Stimulated activated CD8-positive, alpha-beta memory T cell treated with anti-CD3 and anti-CD28 coated beads, Interleukin-7, amount 100 ng/mL, for 1 hour (primary cell): ENCODE data around the gene LYPD5.

Experiments used
- DNase-seq, 2 donors: peaks; one replicate each; pipeline ENCODE4 v3.0.0-alpha.2; 2020; ENCODE audit warnings: low read depth in 2 of 2

LYPD5 gene

DNA sequence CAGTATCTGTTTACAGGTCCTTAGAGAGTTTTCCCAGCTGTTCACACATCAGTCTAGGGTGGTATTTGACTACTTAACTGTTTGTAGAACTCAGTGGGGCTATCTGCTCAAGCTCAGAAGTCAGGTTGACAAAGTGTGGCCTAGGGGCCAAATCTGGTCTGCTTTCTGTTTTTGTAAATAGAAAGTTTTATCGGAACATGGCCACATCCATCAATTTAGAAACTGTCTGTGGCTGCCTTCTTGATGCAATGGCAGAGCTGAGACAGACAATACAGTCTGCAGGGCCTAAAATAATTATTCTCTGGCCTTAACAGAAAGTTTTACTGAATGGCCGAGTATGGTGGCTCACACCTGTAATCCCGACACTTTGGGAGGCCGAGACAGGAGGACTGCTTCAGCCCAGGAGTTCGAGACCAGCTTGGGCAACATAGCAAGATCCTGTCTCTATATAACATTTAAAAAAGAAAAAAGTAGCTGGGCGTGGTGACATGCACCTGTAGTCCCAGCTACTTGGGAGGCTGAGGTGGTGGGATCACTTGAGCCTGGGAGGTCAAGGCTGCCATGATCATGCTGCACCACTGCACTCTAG is 49.9 kb downstream of the LYPD5 start:
- DNase-seq, result no peak

DNA sequence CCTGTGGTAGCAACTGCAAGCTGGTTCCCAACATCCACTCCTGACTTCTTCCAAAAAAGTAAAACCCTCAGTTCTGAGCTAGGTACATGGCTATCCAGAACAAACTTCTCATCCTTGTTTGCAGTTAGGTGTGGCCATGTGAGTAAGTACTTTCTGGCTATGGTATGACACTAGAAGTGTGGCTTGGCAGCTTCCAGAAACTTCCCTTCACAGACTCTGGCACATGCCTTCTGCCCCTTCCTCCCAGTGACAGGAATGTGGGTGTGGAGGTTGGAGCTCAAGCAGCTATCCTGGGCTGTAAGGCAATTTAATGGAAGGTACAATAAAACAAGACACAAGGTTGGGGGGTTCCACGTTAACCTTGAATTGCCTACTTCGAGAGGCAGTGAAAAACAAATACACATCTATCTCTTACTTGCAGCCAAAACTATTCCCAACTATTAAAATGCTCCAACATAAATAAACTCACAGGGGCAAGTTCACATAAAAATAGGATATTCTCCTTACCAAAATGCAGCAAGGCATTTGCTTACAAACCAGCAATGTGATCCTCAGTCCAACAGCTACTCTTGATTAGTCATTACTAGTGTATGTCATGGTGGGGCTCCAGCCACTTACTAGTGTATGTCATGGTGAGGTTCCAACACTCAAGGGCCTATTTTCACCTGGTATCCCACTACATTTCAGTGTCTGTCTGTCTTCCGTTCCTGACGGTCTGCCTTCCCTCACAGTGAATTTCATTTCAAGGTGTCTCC is 50.6 kb downstream of the LYPD5 start:
- DNase-seq, result no peak

DNA sequence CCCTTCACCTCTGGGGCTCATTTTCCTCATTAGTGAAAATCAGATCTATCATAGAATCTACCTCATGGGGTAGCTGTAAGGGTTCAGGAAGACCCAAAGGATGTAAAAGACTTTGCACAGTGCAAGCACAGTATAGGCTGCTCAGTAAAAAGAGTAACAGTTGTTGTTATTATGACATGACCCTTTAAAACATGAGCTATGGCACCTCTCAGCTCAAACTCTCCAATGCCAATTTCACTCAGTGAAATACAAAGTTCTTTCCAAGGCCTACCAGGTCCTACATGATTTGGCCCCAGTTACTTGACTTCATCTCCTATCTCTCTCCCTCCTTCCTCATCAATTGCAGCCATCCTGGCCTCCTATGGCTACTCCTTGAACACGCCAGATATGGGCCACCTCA is 52.3 kb downstream of the LYPD5 start:
- no peak for DNase-seq

DNA sequence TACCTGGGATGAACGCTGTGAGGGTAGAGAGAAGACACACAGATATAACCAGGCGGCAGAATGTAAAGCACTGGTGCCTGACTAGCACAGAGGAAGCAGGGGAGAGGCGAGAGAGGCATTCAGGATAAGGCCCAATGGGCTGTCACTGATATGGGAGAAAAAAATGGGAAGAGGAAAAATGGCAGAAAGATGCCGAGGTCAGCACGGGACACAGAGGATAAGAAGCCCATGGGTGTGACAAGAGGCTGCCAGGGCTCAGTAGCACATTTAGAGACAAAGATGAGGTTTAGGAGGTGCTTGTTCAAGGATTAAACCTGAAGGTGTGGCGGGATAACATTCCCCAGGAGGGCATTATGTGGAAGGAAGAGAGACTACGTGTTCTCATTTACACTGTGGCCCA is 53.1 kb downstream of the LYPD5 start:
- no peak for DNase-seq

DNA sequence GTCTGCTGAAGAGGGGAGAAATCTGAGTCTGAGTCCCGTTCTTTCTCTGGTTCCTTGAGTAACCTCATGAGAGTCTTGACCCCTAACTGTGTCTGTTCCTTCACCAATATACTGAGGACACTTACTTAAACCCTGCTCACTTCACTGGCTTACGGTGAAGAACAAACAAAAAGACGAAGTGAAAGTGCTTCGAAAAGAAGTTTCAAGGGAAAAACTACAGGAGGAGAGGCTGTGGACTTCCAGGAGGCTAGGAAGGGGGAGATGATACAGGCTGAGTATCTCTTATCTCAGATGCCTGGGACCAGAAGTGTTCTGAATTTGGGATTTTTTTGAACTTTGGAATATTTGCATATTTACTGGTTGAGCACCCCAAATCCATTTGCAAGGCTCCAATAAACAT is 53.6 kb downstream of the LYPD5 start:
- DNase-seq, result no peak

DNA sequence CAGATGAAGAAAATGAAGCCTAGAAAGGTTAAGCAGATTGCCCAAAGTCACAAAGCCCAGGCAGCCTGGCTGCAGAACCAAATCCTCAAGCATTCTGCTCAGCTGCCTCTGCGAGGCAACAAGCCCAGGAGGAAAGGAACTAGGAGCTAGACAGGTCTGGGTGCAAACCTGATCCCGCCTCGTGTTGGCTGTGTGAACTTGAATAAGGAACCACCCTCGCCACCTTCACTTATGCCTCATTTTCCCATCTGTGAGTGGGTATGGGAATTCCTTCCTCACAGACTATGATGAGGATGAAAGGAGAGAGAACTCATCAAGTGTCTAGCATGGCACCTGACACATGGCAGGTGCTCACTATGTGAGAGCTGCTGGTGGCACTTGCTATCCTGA is 54.0 kb downstream of the LYPD5 start:
- no peak for DNase-seq

DNA sequence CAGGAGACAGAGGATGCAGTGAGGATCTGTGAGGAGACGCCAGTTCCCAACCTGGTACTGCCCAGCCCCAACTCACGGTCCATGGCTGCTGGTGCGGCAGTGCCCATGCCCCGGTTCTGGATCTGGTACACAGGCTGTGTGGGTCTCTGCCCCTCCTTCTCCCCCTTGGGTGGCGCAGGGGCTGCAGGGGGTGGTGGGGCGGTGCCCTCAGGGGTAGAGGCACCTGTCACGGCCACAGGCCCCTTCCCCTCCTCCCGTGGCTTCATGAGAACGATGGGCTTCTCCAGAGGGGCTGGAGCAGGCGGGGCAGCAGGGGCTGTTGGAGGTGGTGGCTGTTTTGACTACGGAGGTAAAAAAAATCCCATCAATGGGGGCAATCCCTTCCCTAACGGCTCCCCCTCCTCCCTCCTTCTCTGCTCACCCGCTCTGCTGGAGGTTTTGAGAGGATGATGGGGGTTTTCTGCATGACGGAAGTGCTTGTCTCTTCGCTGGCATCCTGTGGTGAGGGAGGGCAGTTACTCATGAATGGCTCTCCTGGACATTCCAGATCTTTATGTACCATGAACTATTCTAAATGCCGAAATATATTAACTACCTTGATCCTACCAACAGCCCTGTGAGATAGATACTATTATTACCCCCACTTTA is 54.6 kb downstream of the LYPD5 start:
- no peak for DNase-seq
